ENCODE data around the gene AGRN. TPM values are rescaled to one million over a fixed set of nuclear protein-coding genes. Genes with fewer than 3 reads are reported as not detected.

Gene AGRN
- total and polyA plus RNA-seq, 2 of the 4 experiments (the other 2 are of a cell fraction) = 8.1 to 115 TPM

- peak overlapping the region; percentile 68 for H3K4me2 ChIP-seq (ENCODE audit: low read depth, low read length)
- intact Hi-C loops (cut with micrococcal nuclease) = no loop called here
Observed at GRCh38 chr1:1067860-1068516, 48.1 kb downstream of the AGRN start.

More at GRCh38 chr1:1067860-1068516, 48.1 kb downstream of the AGRN start:
- Histone ChIP-seq H3K9me1 (ENCODE audit: insufficient read depth, low read length) (0 out of 2 replicates have a peak, but pooled peaks cover 4% of the 10 kb centered on the region), H3K79me1 (ENCODE audit: low read depth in 1 of 2, low read length in 2 of 2) (0 out of 4 replicates have a peak, but pooled peaks cover 0 to 4% of the 10 kb centered on the region in 2 experiments), H4K20me1 (ENCODE audit: insufficient read depth, low read length) (no peaks in the 10 kb centered on the region), H3K36me3 (ENCODE audit: control insufficient read depth, insufficient read depth, low read length) (no peaks in the 10 kb centered on the region), H3K14ac (replicated peaks; ENCODE audit: low read depth, low read length) (no peak overlapping the region), H4K91ac (ENCODE audit: insufficient read depth, low read depth, low read length) (no peak overlapping the region), H2BK15ac (ENCODE audit: low read depth, low read length) (no peak overlapping the region), H3K4me1 (ENCODE audit: control insufficient read depth, insufficient read depth, low read length) (peaks cover 13% of the 10 kb centered on the region), H3K4ac (ENCODE audit: low read depth, low read length) (no peak overlapping the region), H2BK20ac (ENCODE audit: low read depth, low read length) (no peak overlapping the region), H3K23ac (ENCODE audit: low read depth, low read length) (no peak overlapping the region), H2AK9ac (replicated peaks; ENCODE audit: low read depth, low read length, poor library complexity) (peak overlapping the region; percentile 42), H3K27me3 (ENCODE audit: control insufficient read depth, insufficient read depth, low read length) (no peaks in the 10 kb centered on the region; the same call in 1 of the 2 replicates), H2BK5ac (ENCODE audit: low read depth, low read length, poor library complexity, severe bottlenecking) (no peak overlapping the region), H3K9me3 (ENCODE audit: control insufficient read depth, insufficient read depth, low read length) (no peaks in the 10 kb centered on the region), H3K56ac (ENCODE audit: extremely low read depth, insufficient read depth, low read length) (no peak overlapping the region), H4K5ac (ENCODE audit: low read depth, low read length) (no peak overlapping the region), H2AFZ (replicated peaks; ENCODE audit: low read length, poor library complexity) (peak overlapping the region; percentile 71), H3K27ac (ENCODE audit: insufficient read depth, low read length) (no peak overlapping the region), H2AK5ac (ENCODE audit: low read depth, low read length) (no peak overlapping the region), H3K4me3 (ENCODE audit: insufficient read depth, low read depth, low read length) (0 out of 2 replicates have a peak overlapping the region, but pooled peaks have one; percentile 18), H3K18ac (ENCODE audit: low read depth, low read length) (no peak overlapping the region), H3K9ac (ENCODE audit: low read depth, low read length) (no peak overlapping the region), H2BK120ac (ENCODE audit: low read depth, low read length) (no peak overlapping the region), H4K8ac (ENCODE audit: low read depth in 2 of 2, low read length in 2 of 2) (no peak overlapping the region)
- WGBS, 2 experiments (ENCODE audit: extremely low coverage in 2 of 2, insufficient read length in 1 of 2) = 77% methylated on average over 5 of the region's 32 CpGs; no CpG with 5 or more reads in 1 of the 2 experiments
- no peak for ATAC-seq (ENCODE audit: low read depth)
- POLR2A ChIA-PET (ENCODE audit: unreplicated experiment) = no interaction called here
- no TSS peak for BruUV-seq (replicated peaks)
- TF ChIP-seq CEBPB (IDR thresholded peaks at IDR 0.05; ENCODE audit: low read depth, low read length) (no peak), SMC3 (IDR thresholded peaks at IDR 0.05; ENCODE audit: low read depth, low read length) (no peak), POLR2A (IDR thresholded peaks at IDR 0.05; ENCODE audit: low read depth, low read length) (no peak), MAZ (IDR thresholded peaks at IDR 0.05; ENCODE audit: borderline replicate concordance, low read depth, low read length) (no peak), NFE2L2 (IDR thresholded peaks at IDR 0.05; ENCODE audit: low read depth, low read length) (no peak), RFX5 (IDR thresholded peaks at IDR 0.05; ENCODE audit: low read depth, low read length) (no peak), RCOR1 (IDR thresholded peaks at IDR 0.05; ENCODE audit: insufficient replicate concordance, low read length) (no peak), MXI1 (IDR thresholded peaks at IDR 0.05; ENCODE audit: borderline replicate concordance, low read depth, low read length) (no peak), CHD1 (IDR thresholded peaks at IDR 0.05; ENCODE audit: low read depth, low read length) (no peak), RAD21 (IDR thresholded peaks at IDR 0.05; ENCODE audit: low read length) (no peak), CTCF (conservative IDR thresholded peaks at IDR 0.05; ENCODE audit: low read depth, low read length) (no peak), BHLHE40 (IDR thresholded peaks at IDR 0.05; ENCODE audit: low read depth, low read length) (no peak), FOS (IDR thresholded peaks at IDR 0.05; ENCODE audit: low read depth, low read length) (no peak)
- in situ Hi-C loops (cut with MboI; ENCODE audit: low sequenced_read_pairs) (no loop called here), dilution Hi-C loops (cut with HindIII; ENCODE audit: low sequenced_read_pairs, unreplicated experiment) (no loop called here)
- CTCF ChIA-PET = no interaction called here
- no peak for DNase-seq

Data from IMR-90 (cell line).